Keratinocyte (primary cell): ENCODE measurements around the gene XPC.

Experiments
- CTCF ChIP-seq, 3 experiments: IDR thresholded peaks in 1 of 3; conservative IDR thresholded peaks in 1 of 3; optimal IDR thresholded peaks in 1 of 3; 2 replicates in 2 of 3; 3 replicates in 1 of 3; pipeline versions ENCODE3 to v1.5.1; 2011; ENCODE audit warnings: low read length in 3 of 3, mild to moderate bottlenecking in 3 of 3, moderate library complexity in 2 of 3, control low read depth in 1 of 3, inconsistent platforms in 1 of 3; ENCODE audit not compliant: insufficient read depth in 2 of 3; ENCODE audit errors: extremely low read depth in 1 of 3
- EZH2 ChIP-seq: IDR thresholded peaks from one replicate; pipeline ENCODE4 v1.6.1; 2012; ENCODE audit warnings: inconsistent platforms, mild to moderate bottlenecking, low read length, moderate library complexity

- TF ChIP-seq CTCF (optimal IDR thresholded peaks at IDR 0.05 in 1 of 3, IDR thresholded peaks at IDR 0.05 in 1 of 3, conservative IDR thresholded peaks at IDR 0.05 in 1 of 3; ENCODE audit: extremely low read depth in 1 of 3, insufficient read depth in 2 of 3, low read length in 3 of 3) (no peak), EZH2 (no peak)
Measured at GRCh38 chr3:14127516-14128161, 50.8 kb downstream of the XPC start.
